ENCODE data around the gene SMOC2. TPM values are rescaled to one million over a fixed set of nuclear protein-coding genes. Genes with fewer than 3 reads are reported as not detected.

SMOC2 gene
- total RNA-seq, 1 donor from 2014 or later, result 102 TPM

- no peaks in the 10 kb centered on the region for H3K9me3 ChIP-seq
- intact Hi-C loops (cut with DNase I), result no loop called here
These were observed 76.9 kb downstream of the SMOC2 start for GRCh38 chr6:168517742-168518347.

GRCh38 chr6:168518348-168518745 lies 77.4 kb downstream of the SMOC2 start:
- intact Hi-C loops (cut with DNase I), result no loop called here

More at GRCh38 chr6:168517742-168518347, 76.9 kb downstream of the SMOC2 start:
- no peaks in the 10 kb centered on the region for H3K27me3 ChIP-seq
- no peak overlapping the region for H3K27ac ChIP-seq
- no peak for TF ChIP-seq CTCF (IDR thresholded peaks at IDR 0.05)
- peaks cover 6 to 10% of the 10 kb centered on the region in 2 donors for H3K36me3 ChIP-seq
- H3K4me3 ChIP-seq, result no peak overlapping the region
- peaks cover 0 to 7% of the 10 kb centered on the region in 2 donors for H3K4me1 ChIP-seq
- DNase-seq (ENCODE audit: low spot score in 2 of 2), result no peak

GRCh38 chr6:168518867-168519266 lies 77.9 kb downstream of the SMOC2 start:
- H3K27ac ChIP-seq, result no peak overlapping the region

More at GRCh38 chr6:168518348-168518745, 77.4 kb downstream of the SMOC2 start:
- H3K9me3 ChIP-seq, result no peaks in the 10 kb centered on the region
- TF ChIP-seq CTCF (IDR thresholded peaks at IDR 0.05), result no peak
- peaks cover 0 to 7% of the 10 kb centered on the region in 2 donors for H3K4me1 ChIP-seq
- no peak overlapping the region for H3K4me3 ChIP-seq
- H3K27me3 ChIP-seq, result no peaks in the 10 kb centered on the region
- H3K27ac ChIP-seq, result no peak overlapping the region
- DNase-seq (ENCODE audit: low spot score in 2 of 2), result no peak
- H3K36me3 ChIP-seq, result peaks cover 6 to 10% of the 10 kb centered on the region in 2 donors

GRCh38 chr6:168520233-168520632 lies 79.2 kb downstream of the SMOC2 start:
- intact Hi-C loops (cut with DNase I), result loop anchor here (10.0 kb wide), 1 partner anchor 365 kb away; no protein-coding TSS in a partner anchor

More at GRCh38 chr6:168518867-168519266, 77.9 kb downstream of the SMOC2 start:
- Histone ChIP-seq H3K36me3 (peaks cover 6 to 10% of the 10 kb centered on the region in 2 donors), H3K9me3 (no peaks in the 10 kb centered on the region), H3K4me1 (peaks cover 0 to 7% of the 10 kb centered on the region in 2 donors), H3K4me3 (no peak overlapping the region), H3K27me3 (no peaks in the 10 kb centered on the region)
- DNase-seq (ENCODE audit: low spot score in 2 of 2), result no peak
- TF ChIP-seq CTCF (IDR thresholded peaks at IDR 0.05), result no peak
- intact Hi-C loops (cut with DNase I), result no loop called here

GRCh38 chr6:168524571-168525001 lies 83.6 kb downstream of the SMOC2 start:
- Histone ChIP-seq H3K4me1 (peaks cover 14 to 32% of the 10 kb centered on the region in 2 donors), H3K36me3 (no peaks in the 10 kb centered on the region), H3K4me3 (no peak overlapping the region), H3K27me3 (no peaks in the 10 kb centered on the region), H3K27ac (peak overlapping the region; percentile 90 to 95), H3K9me3 (no peaks in the 10 kb centered on the region)
- peak in 1 of 2 donors; percentile 60 for DNase-seq (ENCODE audit: low spot score in 2 of 2)
- peak in 1 of 3 experiments; percentile 12 for TF ChIP-seq CTCF (IDR thresholded peaks at IDR 0.05)
- intact Hi-C loops (cut with DNase I), result loop anchor here (5.0 to 10.0 kb wide), 3 partner anchors 53 to 360 kb away; no protein-coding TSS in a partner anchor

More at GRCh38 chr6:168520233-168520632, 79.2 kb downstream of the SMOC2 start:
- no peak overlapping the region for H3K27ac ChIP-seq
- H3K36me3 ChIP-seq, result peaks cover 6 to 10% of the 10 kb centered on the region in 2 donors
- TF ChIP-seq CTCF (IDR thresholded peaks at IDR 0.05), result no peak
- H3K27me3 ChIP-seq, result no peaks in the 10 kb centered on the region
- H3K4me3 ChIP-seq, result no peak overlapping the region
- no peak for DNase-seq (ENCODE audit: low spot score in 2 of 2)
- H3K4me1 ChIP-seq, result peaks cover 0 to 7% of the 10 kb centered on the region in 2 donors
- H3K9me3 ChIP-seq, result no peaks in the 10 kb centered on the region

All from ascending aorta (tissue), 2 donors.